Cerebellar cortex (tissue), 1 donor: ENCODE data around the gene MSANTD2.

Experiments
- DNase-seq: peaks from one replicate; pipeline ENCODE4 v3.0.0-alpha.2; 2015; ENCODE audit warnings: low spot score

MSANTD2 gene

DNA sequence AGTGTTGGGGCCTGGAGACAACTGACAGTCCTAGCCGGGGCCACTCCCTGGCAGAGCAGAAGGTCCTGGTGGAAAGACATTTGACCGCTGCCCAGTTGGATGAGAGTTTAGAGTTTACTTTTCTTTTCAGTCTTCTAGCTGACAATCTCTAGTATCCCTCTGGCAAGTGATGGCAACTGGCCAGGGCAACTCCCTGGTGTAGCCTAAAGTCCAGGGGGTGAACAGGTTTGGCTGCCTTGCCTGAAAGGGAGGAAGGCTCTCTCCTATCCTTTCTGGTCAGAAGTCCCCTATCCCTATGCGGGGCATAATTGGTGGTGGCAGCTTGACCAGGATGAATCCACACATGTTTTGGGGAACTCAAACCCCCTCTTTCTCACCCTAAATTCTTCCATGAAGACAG is 16.8 kb upstream of the MSANTD2 start:
- DNase-seq = no peak

- no peak for DNase-seq
Measured at GRCh38 chr11:124814739-124815138, 14.5 kb upstream of the MSANTD2 start.

GRCh38 chr11:124812876-124813275 is 12.7 kb upstream of the MSANTD2 start:
- DNase-seq = no peak

DNA sequence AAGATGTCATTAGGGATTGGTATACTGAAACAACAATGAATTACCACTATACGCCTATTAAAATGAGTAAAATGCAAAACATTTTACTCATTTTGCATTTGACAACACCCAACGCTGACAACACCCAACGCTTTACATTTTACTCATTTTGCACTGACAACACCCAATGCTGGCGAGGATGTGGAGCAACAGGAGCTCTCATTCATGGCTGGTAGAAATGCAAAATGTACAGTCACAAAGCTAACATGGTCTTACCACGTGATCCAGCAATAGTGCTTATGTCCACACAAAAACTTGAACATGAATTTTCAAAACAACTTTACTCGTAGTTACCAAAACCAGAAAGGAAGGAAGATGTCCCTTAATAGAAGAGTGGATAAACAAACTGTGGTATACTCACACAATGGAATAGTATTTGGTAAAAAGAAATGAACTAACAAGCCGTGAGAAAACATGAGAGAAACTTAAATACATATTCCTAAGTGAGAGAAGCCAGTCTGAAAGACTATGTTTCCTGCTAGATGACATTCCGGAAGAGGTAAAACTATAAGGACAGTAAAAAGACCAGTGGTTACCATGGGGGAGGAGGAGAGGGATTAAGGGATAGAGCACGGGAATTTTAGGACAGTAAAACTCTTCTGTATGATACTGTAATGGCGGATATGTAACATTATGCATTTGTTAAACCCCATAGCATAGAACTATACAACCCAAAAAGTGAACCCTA is 11.4 kb upstream of the MSANTD2 start:
- no peak for DNase-seq

GRCh38 chr11:124807660-124808270 is 7.6 kb upstream of the MSANTD2 start:
- DNase-seq = no peak

GRCh38 chr11:124807201-124807600 is 7.0 kb upstream of the MSANTD2 start:
- DNase-seq = no peak

DNA sequence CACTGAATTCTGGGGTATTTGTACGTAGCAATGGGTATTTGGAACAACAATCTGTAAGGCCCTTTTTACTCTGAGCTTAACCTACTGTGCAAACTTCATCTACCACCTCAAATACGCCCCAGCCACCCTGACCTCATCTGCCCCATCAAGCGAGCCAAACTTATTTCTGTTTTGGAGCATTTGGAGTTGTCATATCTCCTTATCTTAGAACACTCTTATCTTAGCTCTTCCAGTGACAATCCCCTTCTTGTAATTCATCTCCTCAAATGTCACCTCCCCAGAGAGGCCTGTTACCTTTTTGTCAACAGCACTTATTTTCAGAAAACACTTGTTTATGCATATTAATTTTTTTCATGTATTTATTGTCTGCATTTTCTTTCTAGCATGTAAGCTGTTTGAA is 4.7 kb upstream of the MSANTD2 start:
- DNase-seq = no peak

DNA sequence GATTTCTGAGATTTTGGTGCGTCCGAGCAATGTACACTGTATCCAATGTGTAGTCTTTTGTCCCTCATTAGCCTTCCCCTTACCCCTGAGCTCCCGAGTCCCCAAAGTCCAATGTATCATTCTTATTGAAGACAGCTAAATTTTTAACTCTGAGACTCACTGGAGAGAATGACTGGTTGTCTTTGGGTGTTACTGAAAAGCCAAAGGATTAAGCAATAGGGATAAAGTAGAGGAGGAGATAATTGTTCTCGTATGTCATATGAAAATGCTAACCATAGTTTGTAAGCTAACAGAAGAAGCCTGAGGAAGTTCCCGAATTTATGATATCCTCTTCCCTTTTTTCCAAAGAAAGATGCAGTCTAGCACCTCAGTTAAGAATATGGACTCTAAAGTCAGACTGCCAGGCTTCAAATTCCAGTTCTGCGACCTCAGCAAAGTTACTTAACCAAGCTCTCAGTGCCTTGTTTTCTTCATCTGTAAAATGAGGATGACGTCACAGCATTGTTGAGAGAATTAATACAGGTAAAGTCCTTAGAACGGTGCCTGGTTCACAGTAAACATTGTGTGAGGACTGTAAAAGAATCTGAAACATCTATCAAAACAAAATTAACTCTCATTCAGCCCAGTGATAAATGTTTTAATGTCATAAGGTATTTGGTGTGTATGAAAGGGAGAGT is 1.6 kb upstream of the MSANTD2 start:
- no peak for DNase-seq

DNA sequence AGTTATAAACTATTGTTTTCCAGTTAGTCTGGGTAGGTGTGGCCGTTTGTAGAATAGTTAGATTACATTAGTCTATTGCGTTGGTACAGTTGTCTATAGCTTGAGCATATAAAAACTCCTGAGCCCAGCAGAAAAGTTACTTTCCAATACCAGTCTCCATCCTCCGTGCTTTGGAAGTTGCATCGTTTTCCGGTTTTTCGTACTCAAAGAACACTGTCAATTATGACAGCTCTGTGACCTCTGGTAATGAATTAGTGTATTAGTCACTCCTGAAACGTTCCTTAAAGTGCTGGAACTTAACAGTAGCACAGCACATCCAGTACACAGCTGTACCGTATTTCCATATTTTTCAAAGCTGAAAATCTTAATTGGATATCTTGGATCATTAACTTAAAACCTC is 808 bp upstream of the MSANTD2 start:
- peak; percentile 1 for DNase-seq

DNA sequence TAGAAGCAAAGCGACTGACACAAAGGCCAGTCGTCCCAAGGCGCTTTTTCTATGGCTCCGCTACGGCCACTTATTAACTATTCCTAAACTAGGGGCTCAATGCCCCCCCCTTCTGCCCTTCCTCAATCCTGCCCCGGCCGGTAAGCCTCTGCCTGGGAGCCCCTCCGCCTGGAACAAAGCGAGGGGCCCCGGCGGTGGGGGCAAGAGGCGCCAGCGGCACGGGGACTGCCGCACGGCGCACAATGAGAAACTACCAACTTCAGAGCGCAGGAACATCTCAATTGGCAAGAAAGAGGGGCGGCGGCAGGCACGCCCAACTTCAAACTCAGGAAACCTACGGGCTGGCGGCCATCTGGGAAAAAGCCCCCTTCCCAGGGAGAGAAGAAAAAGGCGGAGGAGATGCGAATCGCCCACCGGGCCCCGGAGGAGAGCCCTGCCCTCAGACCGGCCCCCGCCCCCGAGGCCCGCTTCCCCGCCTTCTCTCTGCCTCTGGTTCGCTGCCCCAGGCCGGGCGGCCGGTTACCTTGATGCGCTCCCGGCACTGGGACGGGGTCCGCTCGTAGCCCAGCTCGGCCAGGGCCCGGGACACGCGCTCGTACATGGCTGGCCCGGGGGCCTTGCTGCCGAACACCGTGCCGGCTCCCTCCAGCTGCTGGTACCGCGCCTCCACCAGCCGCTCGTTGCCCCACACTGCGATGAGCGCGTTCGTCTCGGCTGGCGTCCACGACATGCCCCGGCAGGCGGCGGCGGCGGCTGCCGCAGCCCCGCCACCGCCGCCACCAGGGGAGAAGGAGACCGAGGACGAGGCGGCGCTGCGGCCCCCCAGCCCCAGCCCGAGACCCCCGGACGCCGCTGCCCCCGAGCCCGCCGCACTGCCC is 619 bp downstream of the MSANTD2 start:
- peak; percentile 14 for DNase-seq

DNA sequence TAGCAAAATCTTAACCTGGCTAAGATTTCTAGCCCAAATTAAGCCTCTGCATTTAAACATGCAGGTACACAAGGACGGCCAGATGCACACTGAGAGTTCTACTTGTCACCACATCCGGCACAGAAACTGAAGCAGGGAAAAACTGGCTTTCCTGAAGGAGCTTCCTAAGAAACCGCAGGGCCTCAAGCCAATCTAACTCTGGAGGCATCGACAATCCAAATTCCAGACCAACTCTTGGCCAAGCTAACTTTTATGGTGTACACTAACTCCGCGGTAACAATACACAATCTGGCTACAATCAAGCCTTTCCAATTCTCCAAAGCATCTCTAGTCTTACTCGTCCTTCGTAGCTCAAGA is 1.2 kb downstream of the MSANTD2 start:
- DNase-seq = peak; percentile 19

DNA sequence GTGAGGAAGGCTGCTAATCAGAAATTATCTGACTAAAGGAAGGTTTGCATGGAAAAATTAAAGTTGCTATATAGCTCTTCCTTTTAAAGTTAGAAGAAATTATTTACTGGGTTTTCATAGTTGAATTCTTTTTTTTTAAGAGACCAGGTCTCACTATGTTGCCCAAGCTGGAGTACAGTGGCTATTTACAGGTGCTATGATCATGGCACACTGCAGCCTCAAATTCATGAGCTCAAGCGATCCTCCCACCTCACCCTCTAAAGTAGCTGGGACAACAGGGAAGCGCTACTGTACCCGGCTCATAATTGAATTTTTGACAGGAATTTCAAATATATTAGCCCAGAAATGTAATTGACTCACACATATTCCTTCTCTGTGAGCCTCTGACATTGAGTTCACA is 3.9 kb downstream of the MSANTD2 start:
- DNase-seq = no peak

DNA sequence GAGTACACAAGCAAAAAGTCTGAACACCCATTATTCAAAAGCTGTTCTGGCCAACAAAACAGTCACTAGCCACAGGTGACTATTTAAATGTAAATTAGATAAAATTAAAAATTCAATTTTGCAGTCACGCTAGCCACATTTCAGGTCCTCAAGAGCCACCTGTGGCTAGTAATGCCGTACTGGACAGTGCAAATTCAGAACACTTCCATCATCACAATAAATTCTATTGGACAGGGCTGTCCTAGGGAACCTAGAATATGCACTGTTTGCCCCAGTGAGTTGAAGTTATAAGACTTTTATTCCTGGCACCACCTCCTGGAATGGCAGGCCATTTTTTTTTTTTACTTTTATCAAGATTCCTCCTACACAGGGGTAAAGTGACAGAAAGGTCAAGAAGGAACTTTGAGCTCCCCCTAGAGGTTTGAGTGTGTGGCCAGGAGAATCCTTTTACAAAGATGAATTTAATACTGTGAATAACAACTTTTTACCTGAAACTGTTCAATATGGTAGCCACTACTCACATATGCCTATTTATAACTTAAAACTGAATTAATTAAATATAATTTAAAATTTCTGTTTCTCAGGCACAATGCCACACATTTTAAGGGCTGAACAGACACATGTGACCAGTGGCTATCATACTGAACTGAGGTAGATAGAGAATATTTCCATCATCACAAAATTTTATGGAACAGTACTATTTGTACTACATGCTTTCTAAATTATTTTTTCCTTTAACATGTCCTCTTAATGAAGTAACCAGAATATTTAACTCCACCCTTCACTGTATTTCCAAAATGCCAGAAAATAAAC is 6.5 kb downstream of the MSANTD2 start:
- DNase-seq = peak; percentile 49

DNA sequence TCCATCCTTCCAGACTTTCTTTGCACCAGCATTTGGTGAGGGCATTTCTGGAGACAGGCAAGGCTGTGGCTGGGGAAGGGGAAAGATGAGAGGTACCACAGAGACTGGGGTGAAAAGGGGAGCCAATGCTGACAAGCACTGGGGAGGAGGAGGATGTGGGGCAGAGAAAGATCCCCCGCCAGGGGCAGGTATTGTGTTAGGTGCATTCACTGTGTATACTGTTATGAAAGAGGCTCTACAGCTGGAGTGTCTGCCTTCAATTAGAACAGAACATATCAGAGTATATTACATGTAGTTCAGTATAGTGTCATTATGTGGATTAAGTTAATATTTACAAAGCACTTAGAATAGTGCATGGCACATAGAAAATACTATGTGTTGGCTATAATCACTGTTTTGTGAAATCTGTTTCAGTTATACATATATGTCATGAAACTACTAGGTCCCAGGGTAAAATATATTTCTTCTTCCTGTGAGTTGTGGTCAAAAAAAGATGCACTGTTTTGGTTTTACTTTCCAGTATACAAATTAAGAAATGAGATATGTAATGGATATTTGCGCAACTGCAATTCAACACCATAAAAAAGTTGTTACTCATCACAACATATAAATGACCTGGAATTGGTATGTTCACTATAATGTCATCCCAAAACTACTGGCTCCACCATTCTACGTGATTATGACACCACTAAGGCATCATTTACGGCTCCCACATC is 8.4 kb downstream of the MSANTD2 start:
- DNase-seq = no peak

DNA sequence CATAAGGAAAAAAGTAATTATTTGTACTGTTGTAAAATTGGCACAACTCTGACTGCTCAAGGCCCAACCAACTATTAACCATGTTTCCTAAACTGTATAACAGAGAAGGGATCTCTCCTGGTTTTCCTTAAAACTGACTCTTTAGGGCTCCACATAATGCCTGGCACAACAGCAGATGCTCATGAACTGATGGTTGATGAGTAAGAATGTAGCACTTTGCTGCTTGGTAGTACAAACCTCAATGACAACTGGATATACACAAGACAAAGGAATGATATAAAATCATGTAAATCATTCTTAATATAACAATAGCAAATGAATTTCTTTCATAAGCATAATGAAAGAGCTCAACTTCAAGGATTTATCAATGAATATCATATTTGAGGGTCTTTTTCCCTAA is 11.7 kb downstream of the MSANTD2 start:
- DNase-seq = no peak

GRCh38 chr11:124784051-124784450 is 16.2 kb downstream of the MSANTD2 start:
- DNase-seq = no peak

GRCh38 chr11:124783002-124783401 is 17.2 kb downstream of the MSANTD2 start:
- no peak for DNase-seq

GRCh38 chr11:124779568-124779967 is 20.6 kb downstream of the MSANTD2 start:
- DNase-seq = no peak

GRCh38 chr11:124778281-124778680 is 21.9 kb downstream of the MSANTD2 start:
- DNase-seq = no peak

DNA sequence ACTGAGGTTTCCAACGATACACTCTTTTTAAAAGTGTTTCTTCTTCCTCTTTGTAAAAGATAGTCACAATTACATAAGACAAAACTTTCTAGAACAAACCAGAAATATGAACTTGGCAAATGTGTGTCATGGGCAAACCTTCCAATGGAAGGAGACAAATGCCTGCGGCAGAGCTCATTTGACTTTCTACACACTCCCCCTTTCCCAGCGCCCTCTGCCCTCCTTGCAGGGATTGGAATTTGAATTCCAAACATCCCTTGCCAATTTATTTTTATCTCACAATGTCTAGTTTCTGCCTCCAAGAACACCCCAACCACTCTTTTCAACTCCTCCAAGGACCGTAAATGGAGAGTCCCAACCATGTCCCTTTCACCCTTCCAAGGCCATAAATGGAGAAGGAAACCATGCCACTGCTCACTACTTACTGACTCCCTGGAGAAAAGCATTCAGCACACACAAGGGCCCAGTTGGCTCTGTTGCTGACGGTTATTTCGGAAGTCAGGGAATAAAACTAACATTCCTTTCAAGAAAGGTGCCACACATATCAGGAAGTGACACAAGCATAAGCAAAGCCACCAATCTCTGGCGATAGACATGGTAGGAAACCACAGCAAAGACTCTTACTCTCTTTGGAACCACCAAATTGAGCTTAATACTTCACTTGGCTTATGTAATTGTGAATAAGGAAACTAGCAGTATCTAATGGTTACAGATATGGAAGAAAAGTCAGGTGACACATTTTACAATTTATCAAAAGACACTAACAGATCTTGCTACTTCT is 23.2 kb downstream of the MSANTD2 start:
- no peak for DNase-seq
